Retinal pigment epithelial cell (primary cell): ENCODE results near the gene PDK2.
A peak's percentile ranks its signal among the peaks of the same experiment; 100 is the strongest.

Source experiments
- DNase-seq: peaks from one replicate; pipeline ENCODE4 v3.0.0-alpha.2; 2010; ENCODE audit warnings: low read depth
- H3K4me3 ChIP-seq: 2 replicates; pipeline ENCODE4 v1.5.1; 2011; ENCODE audit warnings: mild to moderate bottlenecking, low read length, control low read depth, moderate library complexity
- CTCF ChIP-seq: conservative IDR thresholded peaks from 2 replicates; pipeline ENCODE4 v1.5.1; 2011; ENCODE audit warnings: low read depth, low read length, control low read depth, inconsistent platforms

PDK2 gene

GRCh38 chr17:50110591-50111349 lies 15.6 kb downstream of the PDK2 start:
- no peak for DNase-seq
- TF ChIP-seq CTCF: no peak
- H3K4me3 ChIP-seq: no peak overlapping the region

- no peak for DNase-seq
- H3K4me3 ChIP-seq: no peak overlapping the region
- no peak for TF ChIP-seq CTCF
These were observed 16.8 kb downstream of the PDK2 start for GRCh38 chr17:50111673-50112655.

- H3K4me3 ChIP-seq: no peak overlapping the region
- DNase-seq: no peak
- TF ChIP-seq CTCF: no peak
These were observed 17.5 kb downstream of the PDK2 start for GRCh38 chr17:50112694-50113093.

- no peak for TF ChIP-seq CTCF
- H3K4me3 ChIP-seq: no peak overlapping the region
- DNase-seq: no peak
These were observed 18.6 kb downstream of the PDK2 start for GRCh38 chr17:50113624-50114320.

GRCh38 chr17:50114401-50114800 lies 19.2 kb downstream of the PDK2 start:
- no peak for TF ChIP-seq CTCF
- no peak for DNase-seq
- H3K4me3 ChIP-seq: no peak overlapping the region

- peak; percentile 85 for TF ChIP-seq CTCF
- no peak for DNase-seq
These were observed 19.8 kb downstream of the PDK2 start for GRCh38 chr17:50114849-50115357.

More at GRCh38 chr17:50114849-50115357, 19.8 kb downstream of the PDK2 start:
- no peak overlapping the region for H3K4me3 ChIP-seq
